Activated naive CD4-positive, alpha-beta T cell treated with anti-CD3 and anti-CD28 coated beads, Interleukin-2, amount 50 U/mL, for 72 hours (primary cell): ENCODE data around the gene CRYL1. TPM values are rescaled to one million over a fixed set of nuclear protein-coding genes. Genes with fewer than 3 reads are reported as not detected.

Source experiments
- ATAC-seq, 2 donors: fragments of 150-1000 bp; cut with Tn5 transposase; 2 replicates each; pipeline ENCODE4 v1.10.0; 2021; ENCODE audit warnings: mild to moderate bottlenecking in 2 of 2, moderate library complexity in 2 of 2
- DNase-seq, 2 donors: peaks; one replicate each; pipeline ENCODE4 v3.0.0; 2021 to 2022; ENCODE audit warnings: low spot score in 2 of 2
- H3K27ac Mint-ChIP-seq, 2 donors: one replicate each; pipeline ENCODE4 v1.8.0; 2022; ENCODE audit warnings: mild to moderate bottlenecking in 2 of 2, mixed read lengths in 2 of 2
- H3K36me3 Mint-ChIP-seq, 2 donors: one replicate each; pipeline ENCODE4 v1.8.0; 2022; ENCODE audit warnings: mixed read lengths in 2 of 2
- H3K9me3 Mint-ChIP-seq, 2 donors: one replicate each; pipeline ENCODE4 v1.8.0; 2022; ENCODE audit warnings: mixed read lengths in 2 of 2
- total RNA-seq, 2 donors: library from RNA; stranded (reverse); gene quantifications; one replicate each; pipeline ENCODE4 v1.2.3, GENCODE V29; 2022

The CRYL1 gene
- total RNA-seq, 2 donors from 2014 or later, result 9.0 to 10.1 TPM

DNA sequence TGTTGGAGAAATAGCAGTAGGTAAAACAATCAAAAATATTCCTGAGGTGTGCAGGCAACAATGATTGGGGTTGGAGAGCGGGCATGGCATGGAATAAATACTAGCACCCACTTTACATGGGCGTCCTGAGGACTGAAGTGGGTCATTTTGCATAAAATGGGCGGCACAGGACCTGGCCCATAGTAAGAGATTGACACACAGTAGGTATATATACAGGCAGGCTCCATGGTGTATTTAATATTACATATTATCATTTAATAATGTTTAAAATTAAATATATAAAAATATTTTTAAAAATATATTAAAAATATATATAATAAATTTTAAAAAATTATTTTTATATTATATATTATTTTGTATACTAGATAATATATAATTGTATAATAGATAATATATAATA is 48.3 kb downstream of the CRYL1 start:
- ATAC-seq, result no peak
- Mint-ChIP-seq H3K27ac (no peak overlapping the region), H3K9me3 (no peaks in the 10 kb centered on the region)

DNA sequence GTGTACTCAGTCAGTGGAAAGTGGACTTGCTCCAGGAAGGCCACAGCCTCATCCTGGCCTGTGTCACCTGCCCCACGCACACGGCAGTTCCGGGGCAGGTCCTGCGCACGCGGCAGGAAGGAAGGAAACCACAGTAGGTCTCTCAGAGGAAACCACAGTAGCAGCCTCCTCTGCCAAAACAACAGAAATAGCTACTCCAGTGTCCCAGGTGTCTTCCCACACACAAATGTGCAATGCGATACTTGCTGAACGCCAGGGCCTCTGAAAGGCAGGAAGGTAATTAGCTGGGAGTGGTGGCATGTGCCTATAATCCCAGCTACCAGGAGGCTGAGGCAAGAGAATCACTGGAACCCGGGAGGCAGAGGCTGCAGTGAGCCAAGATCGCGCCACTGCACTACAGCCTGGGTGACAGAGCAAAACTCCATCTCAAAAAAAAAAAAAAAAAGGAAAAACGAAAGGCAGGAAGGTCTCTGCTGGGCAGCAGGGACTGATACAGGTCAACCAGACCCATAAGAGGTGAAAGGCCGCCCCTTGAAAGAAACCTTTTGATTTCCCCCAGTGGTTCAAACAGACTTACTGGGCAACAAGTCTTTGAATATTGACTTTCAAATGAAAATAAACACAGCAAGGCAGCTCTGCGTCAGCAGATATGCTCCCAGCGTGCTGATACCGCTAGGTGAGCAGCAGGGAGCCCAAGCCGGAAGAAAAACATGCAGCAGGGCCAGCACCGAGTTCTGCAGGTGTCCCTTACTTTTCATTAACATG is 49.5 kb downstream of the CRYL1 start:
- no peaks in the 10 kb centered on the region for H3K9me3 Mint-ChIP-seq
- no peaks in the 10 kb centered on the region for H3K36me3 Mint-ChIP-seq
- ATAC-seq (peak; percentile 96 to 98), DNase-seq (peak; percentile 53 to 86)
- peak overlapping the region; percentile 50 to 87 for H3K27ac Mint-ChIP-seq

More for the DNA sequence above, 48.3 kb downstream of the CRYL1 start:
- no peak for DNase-seq
- H3K36me3 Mint-ChIP-seq, result no peaks in the 10 kb centered on the region

DNA sequence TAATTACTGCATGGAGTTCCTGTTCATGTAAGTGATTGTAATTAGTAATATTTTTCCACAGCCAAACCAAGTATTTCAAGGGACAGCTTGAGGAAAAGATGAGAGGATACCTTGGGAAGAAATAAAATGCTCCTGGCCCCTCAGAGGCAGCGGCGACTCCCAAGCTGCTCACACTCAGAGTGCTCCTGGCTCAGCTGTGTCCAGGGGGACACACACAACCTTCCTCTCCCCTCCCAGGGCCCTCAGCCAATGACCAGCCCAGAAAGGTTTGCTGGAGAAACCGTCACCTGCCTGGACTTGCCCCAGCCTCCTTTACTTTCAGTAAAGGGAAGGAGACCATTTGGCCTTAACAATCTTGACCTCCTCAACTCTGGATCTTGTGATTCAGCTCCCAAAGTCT is 51.1 kb downstream of the CRYL1 start:
- ATAC-seq (no peak), DNase-seq (no peak)
- no peaks in the 10 kb centered on the region for H3K36me3 Mint-ChIP-seq
- H3K27ac Mint-ChIP-seq, result peak overlapping the region in 1 of 2 donors; percentile 87
- no peaks in the 10 kb centered on the region for H3K9me3 Mint-ChIP-seq

- Mint-ChIP-seq H3K9me3 (no peaks in the 10 kb centered on the region), H3K27ac (peak overlapping the region in 1 of 2 donors; percentile 87), H3K36me3 (no peaks in the 10 kb centered on the region)
- ATAC-seq (no peak), DNase-seq (no peak)
Measured at GRCh38 chr13:20473888-20474287, 51.8 kb downstream of the CRYL1 start.

DNA sequence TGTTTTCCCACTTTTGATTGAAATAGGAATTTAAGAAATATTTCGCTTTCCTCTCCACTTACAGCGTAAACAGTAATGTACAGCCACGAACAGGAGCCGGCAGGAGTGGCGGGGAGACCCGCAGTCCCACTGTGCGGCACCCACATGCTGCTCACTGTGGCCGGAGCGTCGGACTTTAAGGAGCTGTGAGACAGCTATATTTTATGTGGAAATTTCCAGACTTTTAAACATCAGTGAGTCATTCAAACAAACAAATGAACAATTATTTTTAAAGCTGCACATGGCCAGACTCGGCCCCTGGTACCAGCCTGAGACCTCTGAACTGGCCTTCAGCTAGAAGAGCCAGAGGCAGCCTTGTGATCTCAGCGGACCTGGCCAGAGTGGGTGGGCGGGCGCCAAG is 52.5 kb downstream of the CRYL1 start:
- DNase-seq (no peak), ATAC-seq (no peak)
- H3K36me3 Mint-ChIP-seq, result no peaks in the 10 kb centered on the region
- H3K27ac Mint-ChIP-seq, result peak overlapping the region in 1 of 2 donors; percentile 87
- H3K9me3 Mint-ChIP-seq, result no peaks in the 10 kb centered on the region

DNA sequence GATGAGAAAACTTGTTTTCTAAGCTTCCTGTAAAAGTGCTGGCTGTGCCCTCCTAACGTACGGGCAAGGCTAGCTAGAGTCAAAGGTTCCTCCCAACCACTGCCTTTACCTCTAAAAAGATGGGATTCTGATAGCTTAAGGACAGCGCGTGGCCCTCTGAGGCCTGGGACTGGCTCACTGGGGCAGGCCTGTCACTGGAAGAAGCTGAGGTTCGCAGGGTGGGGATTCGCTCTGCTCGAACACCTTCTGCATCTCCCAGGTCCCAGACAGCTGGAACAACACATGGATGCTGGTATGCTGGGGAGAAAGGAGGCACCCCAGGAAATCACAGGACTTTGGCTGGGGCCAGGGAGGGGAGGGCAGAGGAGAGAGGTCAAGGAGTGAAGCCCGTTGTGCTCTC is 53.1 kb downstream of the CRYL1 start:
- no peaks in the 10 kb centered on the region for H3K36me3 Mint-ChIP-seq
- no peak for DNase-seq
- no peaks in the 10 kb centered on the region for H3K9me3 Mint-ChIP-seq
- ATAC-seq, result no peak
- no peak overlapping the region for H3K27ac Mint-ChIP-seq

DNA sequence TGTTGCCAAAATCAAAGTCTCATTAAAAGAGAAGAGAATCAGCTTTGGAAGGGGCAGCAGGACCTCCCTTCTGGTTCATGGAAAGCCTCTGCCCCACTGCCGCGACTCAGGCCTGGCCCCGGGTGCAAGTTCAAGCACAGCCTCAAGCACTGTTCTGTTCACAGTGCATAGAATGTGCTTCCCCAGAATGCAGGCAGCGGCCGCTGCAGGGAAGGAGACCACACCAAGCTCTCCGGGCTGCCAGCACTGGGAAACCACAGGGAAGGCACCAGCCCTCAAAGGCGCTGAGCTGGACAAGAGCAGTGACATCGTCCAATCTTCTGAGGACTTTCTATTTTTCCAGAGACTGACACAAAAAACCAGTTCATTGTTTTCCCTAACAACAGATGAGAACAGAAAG is 55.5 kb downstream of the CRYL1 start:
- no peaks in the 10 kb centered on the region for H3K9me3 Mint-ChIP-seq
- DNase-seq (no peak), ATAC-seq (no peak)
- no peaks in the 10 kb centered on the region for H3K36me3 Mint-ChIP-seq
- H3K27ac Mint-ChIP-seq, result no peak overlapping the region

DNA sequence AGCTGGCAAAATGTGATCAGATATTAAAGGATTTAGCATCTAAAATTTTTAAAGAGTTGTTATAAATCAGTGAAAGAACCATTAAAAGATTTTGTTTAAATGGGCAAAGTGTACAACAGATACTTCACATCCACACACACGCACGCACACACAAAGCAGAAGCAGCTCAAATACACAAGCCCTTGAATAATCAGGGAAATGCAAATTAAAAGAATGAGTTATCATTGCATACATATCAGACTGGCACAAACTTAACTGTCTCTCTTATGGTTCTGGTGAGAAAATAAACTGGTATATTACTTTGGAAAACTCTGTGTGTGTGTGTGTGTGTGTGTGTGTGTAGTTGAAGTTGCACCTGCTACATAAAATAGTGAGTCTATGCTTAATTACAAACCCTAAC is 59.3 kb downstream of the CRYL1 start:
- no peak overlapping the region for H3K27ac Mint-ChIP-seq
- H3K36me3 Mint-ChIP-seq, result no peaks in the 10 kb centered on the region
- no peak for DNase-seq
- H3K9me3 Mint-ChIP-seq, result no peaks in the 10 kb centered on the region
- ATAC-seq, result no peak

- no peak for DNase-seq
- H3K36me3 Mint-ChIP-seq, result no peaks in the 10 kb centered on the region
- ATAC-seq, result no peak
- no peaks in the 10 kb centered on the region for H3K9me3 Mint-ChIP-seq
- no peak overlapping the region for H3K27ac Mint-ChIP-seq
Measured at GRCh38 chr13:20465218-20465879, 60.3 kb downstream of the CRYL1 start.

- DNase-seq (no peak), ATAC-seq (no peak)
- H3K36me3 Mint-ChIP-seq, result no peaks in the 10 kb centered on the region
- no peaks in the 10 kb centered on the region for H3K9me3 Mint-ChIP-seq
- H3K27ac Mint-ChIP-seq, result no peak overlapping the region
Measured at GRCh38 chr13:20462921-20463320, 62.7 kb downstream of the CRYL1 start.

DNA sequence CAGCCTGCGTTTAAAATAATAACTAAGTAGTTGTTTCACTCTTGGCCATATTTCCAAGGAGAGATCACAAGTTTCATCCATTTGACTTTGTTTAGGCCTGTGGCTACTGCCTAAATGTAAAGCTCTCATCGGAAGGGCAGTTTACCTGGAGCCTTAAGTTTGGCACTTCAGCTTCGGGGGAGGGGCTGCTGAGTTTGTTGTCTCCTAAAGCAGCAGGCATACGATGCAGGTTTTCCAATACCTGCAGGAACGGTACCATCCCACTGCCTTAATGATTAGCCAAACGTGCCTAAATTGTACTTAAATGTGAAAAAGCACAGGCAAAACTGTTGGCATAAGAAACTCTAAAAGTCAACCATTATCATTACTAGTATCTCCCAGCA is 63.1 kb downstream of the CRYL1 start:
- DNase-seq, result no peak
- no peaks in the 10 kb centered on the region for H3K36me3 Mint-ChIP-seq
- no peaks in the 10 kb centered on the region for H3K9me3 Mint-ChIP-seq
- ATAC-seq, result no peak
- H3K27ac Mint-ChIP-seq, result no peak overlapping the region

GRCh38 chr13:20461860-20462532 is 63.7 kb downstream of the CRYL1 start:
- ATAC-seq (no peak), DNase-seq (no peak)
- no peaks in the 10 kb centered on the region for H3K9me3 Mint-ChIP-seq
- no peaks in the 10 kb centered on the region for H3K36me3 Mint-ChIP-seq
- peak overlapping the region in 1 of 2 donors; percentile 59 for H3K27ac Mint-ChIP-seq

DNA sequence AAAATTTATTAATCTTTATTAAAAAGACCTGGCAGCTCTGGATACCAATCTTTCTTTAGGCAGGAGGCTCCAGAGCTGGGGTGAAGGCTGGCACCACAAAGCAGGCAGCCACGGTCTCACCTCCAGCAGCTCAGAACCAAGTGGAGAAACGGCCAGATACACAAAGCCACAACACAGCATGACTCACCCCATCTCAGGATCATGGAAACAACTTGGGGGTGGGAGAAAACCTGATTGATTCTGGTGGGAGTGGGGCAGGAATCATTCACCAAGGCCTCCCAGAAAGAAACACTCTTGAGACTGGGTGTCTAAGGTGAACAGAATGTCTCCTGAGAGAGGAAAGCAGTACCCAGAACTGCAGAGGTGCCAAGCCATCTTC is 64.2 kb downstream of the CRYL1 start:
- DNase-seq (no peak), ATAC-seq (peak; percentile 75 to 90)
- Mint-ChIP-seq H3K9me3 (no peaks in the 10 kb centered on the region), H3K36me3 (no peaks in the 10 kb centered on the region), H3K27ac (peak overlapping the region; percentile 59 to 86)

- DNase-seq, result no peak
- no peaks in the 10 kb centered on the region for H3K9me3 Mint-ChIP-seq
- H3K36me3 Mint-ChIP-seq, result no peaks in the 10 kb centered on the region
- H3K27ac Mint-ChIP-seq, result peak overlapping the region in 1 of 2 donors; percentile 59
- ATAC-seq, result no peak
Measured at GRCh38 chr13:20460761-20461160, 64.9 kb downstream of the CRYL1 start.

- DNase-seq, result no peak
- no peaks in the 10 kb centered on the region for H3K9me3 Mint-ChIP-seq
- ATAC-seq, result peak in 1 of 2 donors; percentile 33
- H3K27ac Mint-ChIP-seq, result no peak overlapping the region
- H3K36me3 Mint-ChIP-seq, result peaks cover 0 to 4% of the 10 kb centered on the region in 2 donors
Measured at GRCh38 chr13:20457670-20458069, 68.0 kb downstream of the CRYL1 start.

DNA sequence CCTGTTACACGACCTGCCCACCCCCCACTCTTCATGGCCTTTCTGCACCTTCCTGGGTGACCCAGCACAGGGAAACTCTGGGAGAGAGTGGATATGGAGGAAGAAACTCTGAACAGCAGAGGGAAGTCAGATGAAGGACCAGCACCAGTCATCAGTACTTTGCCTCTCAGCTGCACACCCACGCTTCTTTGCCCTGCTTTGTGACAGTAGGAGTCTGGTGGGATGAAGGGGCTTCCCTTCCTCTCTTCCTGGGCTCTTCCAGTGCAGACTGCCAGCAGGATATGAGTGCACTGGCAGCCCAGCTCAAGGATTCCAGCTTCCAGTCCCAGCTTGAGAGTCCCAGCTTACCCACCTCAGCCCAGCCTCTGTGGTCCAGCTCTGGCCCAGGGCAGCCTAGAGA is 68.9 kb downstream of the CRYL1 start:
- DNase-seq (no peak), ATAC-seq (no peak)
- H3K27ac Mint-ChIP-seq, result no peak overlapping the region
- H3K36me3 Mint-ChIP-seq, result peaks cover 0 to 7% of the 10 kb centered on the region in 2 donors
- H3K9me3 Mint-ChIP-seq, result peaks cover 0 to 2% of the 10 kb centered on the region in 2 donors

- Mint-ChIP-seq H3K36me3 (peaks cover 32 to 43% of the 10 kb centered on the region in 2 donors), H3K27ac (no peak overlapping the region), H3K9me3 (peaks cover 15 to 27% of the 10 kb centered on the region in 2 donors)
- ATAC-seq, result no peak
- no peak for DNase-seq
Measured at GRCh38 chr13:20451397-20451796, 74.3 kb downstream of the CRYL1 start.
